ENCODE results near the gene RBM20. TPM values are rescaled to one million over a fixed set of nuclear protein-coding genes. Genes with fewer than 3 reads are reported as not detected.

RBM20 gene
- polyA plus RNA-seq, 3 donors = not detected

- intact Hi-C loops (cut with micrococcal nuclease) = no loop called here
- WGBS (ENCODE audit: insufficient coverage) = no CpG with 5 or more reads among the region's 1 CpG
Observed at GRCh38 chr10:110824152-110824441, 180.0 kb downstream of the RBM20 start.

GRCh38 chr10:110824660-110825059 lies 180.5 kb downstream of the RBM20 start:
- H4K20me1 ChIP-seq (ENCODE audit: insufficient read depth, low read length) = no peaks in the 10 kb centered on the region
- H3K27me3 Mint-ChIP-seq (ENCODE audit: low read depth in 3 of 3) = peaks cover 0 to 6% (median 0%) of the 10 kb centered on the region in 3 donors
- no peak for TF ChIP-seq CTCF (IDR thresholded peaks at IDR 0.05)
- H3K27me3 ChIP-seq (ENCODE audit: control insufficient read depth in 2 of 2, insufficient read depth in 2 of 2, low read length in 2 of 2) = no peaks in the 10 kb centered on the region
- WGBS (ENCODE audit: insufficient coverage) = 75% methylated on average over 1 of the region's 5 CpGs
- no peak overlapping the region for H3K9ac ChIP-seq (ENCODE audit: insufficient read depth, low read length, poor library complexity, severe bottlenecking)
- H3K4me2 ChIP-seq (replicated peaks; ENCODE audit: extremely low read depth, low read length, poor library complexity, severe bottlenecking) = no peak overlapping the region
- H3K36me3 ChIP-seq (replicated peaks in 1 of 2; ENCODE audit: control insufficient read depth in 1 of 2, insufficient read depth in 2 of 2, low read length in 2 of 2) = no peaks in the 10 kb centered on the region
- no peak overlapping the region for H3K4me3 ChIP-seq (replicated peaks in 1 of 3; ENCODE audit: low read depth in 2 of 3, low read length in 3 of 3)
- H3K4me1 Mint-ChIP-seq = no peaks in the 10 kb centered on the region
- no peaks in the 10 kb centered on the region for H3K9me3 ChIP-seq (replicated peaks in 1 of 2; ENCODE audit: control insufficient read depth in 1 of 2, insufficient read depth in 1 of 2, low read length in 2 of 2)
- H3K27ac ChIP-seq (ENCODE audit: low read depth in 1 of 2, low read length in 2 of 2) = no peak overlapping the region
- intact Hi-C loops (cut with micrococcal nuclease) = no loop called here
- no peak overlapping the region for H3K4me3 Mint-ChIP-seq
- no peak overlapping the region for H2AFZ ChIP-seq (ENCODE audit: insufficient read depth, low read depth, low read length, poor library complexity, severe bottlenecking)
- no peaks in the 10 kb centered on the region for H3K36me3 Mint-ChIP-seq
- no peak for DNase-seq
- no peaks in the 10 kb centered on the region for H3K79me2 ChIP-seq (ENCODE audit: insufficient read depth, low read length)
- no peaks in the 10 kb centered on the region for H3K9me3 Mint-ChIP-seq
- no peak overlapping the region for H3K27ac Mint-ChIP-seq
- H3K4me1 ChIP-seq (ENCODE audit: control insufficient read depth in 1 of 2, insufficient read depth in 2 of 2, low read length in 2 of 2) = no peaks in the 10 kb centered on the region

More at GRCh38 chr10:110824152-110824441, 180.0 kb downstream of the RBM20 start:
- Mint-ChIP-seq H3K4me3 (no peak overlapping the region), H3K9me3 (no peaks in the 10 kb centered on the region), H3K4me1 (no peaks in the 10 kb centered on the region), H3K36me3 (no peaks in the 10 kb centered on the region), H3K27me3 (ENCODE audit: low read depth in 3 of 3) (peaks cover 0 to 3% (median 0%) of the 10 kb centered on the region in 3 donors), H3K27ac (no peak overlapping the region)
- Histone ChIP-seq H3K79me2 (ENCODE audit: insufficient read depth, low read length) (no peaks in the 10 kb centered on the region), H3K9ac (ENCODE audit: insufficient read depth, low read length, poor library complexity, severe bottlenecking) (no peak overlapping the region), H3K36me3 (replicated peaks in 1 of 2; ENCODE audit: control insufficient read depth in 1 of 2, insufficient read depth in 2 of 2, low read length in 2 of 2) (no peaks in the 10 kb centered on the region), H3K4me3 (replicated peaks in 1 of 3; ENCODE audit: low read depth in 2 of 3, low read length in 3 of 3) (no peak overlapping the region), H3K4me1 (ENCODE audit: control insufficient read depth in 1 of 2, insufficient read depth in 2 of 2, low read length in 2 of 2) (no peaks in the 10 kb centered on the region), H3K27me3 (ENCODE audit: control insufficient read depth in 2 of 2, insufficient read depth in 2 of 2, low read length in 2 of 2) (no peaks in the 10 kb centered on the region), H3K9me3 (replicated peaks in 1 of 2; ENCODE audit: control insufficient read depth in 1 of 2, insufficient read depth in 1 of 2, low read length in 2 of 2) (no peaks in the 10 kb centered on the region), H3K4me2 (replicated peaks; ENCODE audit: extremely low read depth, low read length, poor library complexity, severe bottlenecking) (no peak overlapping the region), H4K20me1 (ENCODE audit: insufficient read depth, low read length) (no peaks in the 10 kb centered on the region), H2AFZ (ENCODE audit: insufficient read depth, low read depth, low read length, poor library complexity, severe bottlenecking) (no peak overlapping the region), H3K27ac (ENCODE audit: low read depth in 1 of 2, low read length in 2 of 2) (no peak overlapping the region)
- DNase-seq = no peak
- TF ChIP-seq CTCF (IDR thresholded peaks at IDR 0.05) = no peak

All from CD14-positive monocyte (primary cell).